Right cardiac atrium (tissue), 5 donors: ENCODE measurements around the gene PTPN23. TPM values are rescaled to one million over a fixed set of nuclear protein-coding genes. Genes with fewer than 3 reads are reported as not detected.
A peak's percentile ranks its signal among the peaks of the same experiment; 100 is the strongest.

Experiments used
- ATAC-seq, 2 donors: fragments of 200-7000 bp; cut with Tn5 transposase; one replicate each; pipeline versions ENCODE4 v1.8.0 to v1.9.1; 2020; ENCODE audit warnings: moderate library complexity in 2 of 2, mild to moderate bottlenecking in 1 of 2
- DNase-seq, 3 donors: peaks; one replicate each; pipeline ENCODE4 v3.0.0-alpha.2; 2020
- H3K27ac ChIP-seq: one replicate; pipeline ENCODE4 v1.5.1; 2013; ENCODE audit warnings: mild to moderate bottlenecking, low read length, control low read depth, moderate library complexity
- H3K27me3 ChIP-seq: one replicate; pipeline ENCODE4 v1.6.1; 2013; ENCODE audit not compliant: control insufficient read depth, insufficient read depth
- H3K4me1 ChIP-seq: one replicate; pipeline ENCODE4 v1.6.1; 2013; ENCODE audit warnings: low read length; ENCODE audit not compliant: control insufficient read depth, insufficient read depth
- H3K4me3 ChIP-seq: one replicate; pipeline ENCODE4 v1.5.1; 2013; ENCODE audit warnings: low read length, control low read depth
- H3K9me3 ChIP-seq: one replicate; pipeline ENCODE4 v1.6.1; 2013; ENCODE audit warnings: low read length; ENCODE audit not compliant: control insufficient read depth
- WGBS: extraction: QIAGEN DNeasy Blood & Tissue Kit; methylation state at CpG from one replicate; pipeline ENCODE4 v1.1.7; 2013; 5-methylcytosine and 5-hydroxymethylcytosine counted together
- intact Hi-C, 4 donors: fragments of 100-400 bp; cut with DNase I; formaldehyde crosslinking; loops; one replicate each; pipeline versions ENCODE4 v1.11.0 to v1.14.0; 2022 to 2023
- polyA plus RNA-seq: library from polyadenylated mRNA; stranded (reverse); fragments of 200-250 nt; gene quantifications from one replicate; pipeline ENCODE4 v1.2.3, GENCODE V29; 2013
- total RNA-seq, 4 donors: library from RNA; stranded (reverse); fragmentation: NEBNext Ultra II Directional; extraction: Animal tissue kit (Norgen Biotek cat#: 25700); gene quantifications; one replicate each; pipeline ENCODE4 v1.2.1, GENCODE V29; 2021
- donor health status: healthy with polysubstance abuse.
- donor health status: DM: no; HTN: yes; CAD: no.
- donor health status: DM: no; HTN: no; CAD: no.
- donor health status: DM: no; HTN: yes; CAD: no; lungs with severe emphysema.
- donor health status: DM: yes; HTN: yes; CAD: no.

The PTPN23 gene
- total and polyA plus RNA-seq, 5 donors = 14.1 to 23.0 (median 17.9) TPM

DNA sequence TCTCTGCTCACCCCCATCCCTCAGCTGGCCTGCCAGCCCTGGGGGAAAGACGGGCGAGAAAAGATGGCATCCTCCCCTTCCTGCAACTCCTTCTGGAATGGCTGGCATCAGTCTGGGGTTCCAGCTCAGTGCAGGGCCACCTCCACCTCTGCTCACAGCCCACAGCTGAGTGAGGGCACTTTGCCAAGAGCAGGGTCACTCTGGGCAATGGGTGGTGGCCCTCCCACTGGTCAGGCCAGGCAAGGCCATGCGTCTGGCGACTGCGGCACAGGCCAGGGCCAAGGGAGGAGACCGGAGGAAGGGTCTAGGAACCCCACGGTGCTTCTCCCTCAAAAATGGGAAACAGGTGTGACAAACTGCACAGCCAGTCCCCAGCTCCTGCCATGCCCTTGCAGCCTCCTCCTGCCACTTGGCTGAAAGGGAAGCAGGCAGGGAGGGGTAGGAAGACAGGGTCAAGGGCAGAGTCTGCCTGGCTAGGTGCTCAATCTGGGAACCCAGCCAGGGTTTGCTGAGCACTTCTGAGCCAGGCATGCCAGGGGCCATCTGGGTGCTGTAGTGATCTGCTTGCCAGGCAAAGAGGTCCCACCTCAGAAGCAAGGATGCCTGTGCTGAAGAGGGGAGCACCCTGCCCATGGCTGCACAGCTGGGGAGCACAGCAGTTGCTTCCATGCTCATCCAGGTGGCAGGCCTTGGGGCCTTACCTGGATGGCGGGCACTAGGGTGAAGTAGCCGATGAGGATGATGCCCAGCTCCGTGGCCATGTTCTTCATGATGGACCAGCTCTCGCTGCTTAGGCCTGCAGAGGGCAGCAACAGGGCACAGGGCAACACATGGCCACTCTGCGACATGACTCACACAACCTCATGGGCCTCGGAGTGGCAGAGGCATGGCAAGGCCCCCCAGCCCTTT lies 41.2 kb downstream of the PTPN23 start:
- 82% methylated on average over 13 of the region's 13 CpGs for WGBS
- peak; percentile 12 to 40 for ATAC-seq

DNA sequence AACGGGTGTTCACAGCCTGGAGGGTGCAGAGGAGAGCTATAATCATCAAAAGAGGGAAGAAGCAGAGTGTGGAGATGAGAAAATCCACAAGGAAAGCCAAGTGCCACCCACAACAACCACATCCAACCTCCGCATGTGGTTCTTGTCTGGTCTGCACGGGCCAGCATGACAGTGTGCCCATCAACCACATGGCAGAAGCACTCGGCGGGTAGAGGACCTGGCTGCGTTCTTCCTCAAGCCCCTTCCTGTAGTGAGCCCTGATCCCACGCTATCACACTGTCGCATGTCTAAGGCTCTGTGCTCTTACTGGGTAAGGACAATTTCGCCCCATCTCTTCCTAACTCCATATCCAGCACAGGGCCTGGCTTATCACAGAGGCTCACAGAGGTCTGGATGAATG lies 41.9 kb downstream of the PTPN23 start:
- DNase-seq = no peak
- no peaks in the 10 kb centered on the region for H3K27me3 ChIP-seq
- WGBS = 89% methylated on average over 9 of the region's 9 CpGs
- H3K9me3 ChIP-seq = no peaks in the 10 kb centered on the region
- no peak overlapping the region for H3K4me3 ChIP-seq
- peaks cover 6% of the 10 kb centered on the region for H3K4me1 ChIP-seq
- no peak for ATAC-seq
- no peak overlapping the region for H3K27ac ChIP-seq
- intact Hi-C loops = loop anchor here in 2 of 4 donors (2.0 to 5.0 kb wide), 2 partner anchors 50 to 52 kb away; partner anchors contain the start of gene SCAP (in 1 of the 2)

More for the DNA sequence above, 41.2 kb downstream of the PTPN23 start:
- H3K27ac ChIP-seq = peak overlapping the region; percentile 38
- H3K9me3 ChIP-seq = no peaks in the 10 kb centered on the region
- intact Hi-C loops = loop anchor here in 3 of 4 donors (2.0 to 5.0 kb wide), 3 partner anchors 50 to 55 kb away; partner anchors contain the start of gene SCAP (in 1 of the 3)
- H3K4me1 ChIP-seq = peaks cover 6% of the 10 kb centered on the region
- peak in 2 of 3 donors; percentile 62 to 70 for DNase-seq
- H3K27me3 ChIP-seq = no peaks in the 10 kb centered on the region
- H3K4me3 ChIP-seq = no peak overlapping the region

DNA sequence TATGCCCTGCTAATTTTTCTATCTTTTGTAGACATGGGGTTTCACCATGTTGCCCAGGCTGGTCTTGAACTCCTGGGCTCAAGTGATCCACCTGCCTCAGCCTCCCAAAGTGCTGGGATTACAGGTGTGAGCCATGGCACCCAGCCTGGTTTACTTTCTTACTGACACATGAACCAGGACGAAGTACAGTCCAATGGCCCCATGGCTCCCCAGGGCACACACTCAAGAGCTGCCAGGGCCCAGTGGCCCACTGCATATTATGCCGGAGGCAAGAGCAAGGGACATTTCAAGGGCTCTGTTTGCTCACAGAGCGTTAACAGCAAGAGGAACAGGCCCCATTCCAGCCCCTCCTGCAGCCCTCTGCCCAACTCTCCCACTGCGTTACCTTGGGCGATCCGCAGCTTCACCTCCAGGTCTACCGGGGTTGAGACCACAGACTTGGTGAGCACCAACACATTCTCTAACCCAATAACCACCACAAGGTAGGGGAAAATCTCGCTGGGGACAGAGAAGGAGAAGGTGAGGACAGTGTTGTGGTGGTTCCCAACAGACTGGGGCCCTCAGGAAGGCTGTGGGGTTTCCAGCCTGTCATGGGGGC lies 42.8 kb downstream of the PTPN23 start:
- ATAC-seq = no peak
- Histone ChIP-seq H3K9me3 (no peaks in the 10 kb centered on the region), H3K27ac (no peak overlapping the region), H3K27me3 (no peaks in the 10 kb centered on the region), H3K4me3 (no peak overlapping the region), H3K4me1 (peaks cover 6% of the 10 kb centered on the region)
- no peak for DNase-seq
- intact Hi-C loops = loop anchor here in 2 of 4 donors (2.0 to 5.0 kb wide), 2 partner anchors 49 to 51 kb away; partner anchors contain the start of gene SCAP (in 1 of the 2)
- 95% methylated on average over 8 of the region's 8 CpGs for WGBS

DNA sequence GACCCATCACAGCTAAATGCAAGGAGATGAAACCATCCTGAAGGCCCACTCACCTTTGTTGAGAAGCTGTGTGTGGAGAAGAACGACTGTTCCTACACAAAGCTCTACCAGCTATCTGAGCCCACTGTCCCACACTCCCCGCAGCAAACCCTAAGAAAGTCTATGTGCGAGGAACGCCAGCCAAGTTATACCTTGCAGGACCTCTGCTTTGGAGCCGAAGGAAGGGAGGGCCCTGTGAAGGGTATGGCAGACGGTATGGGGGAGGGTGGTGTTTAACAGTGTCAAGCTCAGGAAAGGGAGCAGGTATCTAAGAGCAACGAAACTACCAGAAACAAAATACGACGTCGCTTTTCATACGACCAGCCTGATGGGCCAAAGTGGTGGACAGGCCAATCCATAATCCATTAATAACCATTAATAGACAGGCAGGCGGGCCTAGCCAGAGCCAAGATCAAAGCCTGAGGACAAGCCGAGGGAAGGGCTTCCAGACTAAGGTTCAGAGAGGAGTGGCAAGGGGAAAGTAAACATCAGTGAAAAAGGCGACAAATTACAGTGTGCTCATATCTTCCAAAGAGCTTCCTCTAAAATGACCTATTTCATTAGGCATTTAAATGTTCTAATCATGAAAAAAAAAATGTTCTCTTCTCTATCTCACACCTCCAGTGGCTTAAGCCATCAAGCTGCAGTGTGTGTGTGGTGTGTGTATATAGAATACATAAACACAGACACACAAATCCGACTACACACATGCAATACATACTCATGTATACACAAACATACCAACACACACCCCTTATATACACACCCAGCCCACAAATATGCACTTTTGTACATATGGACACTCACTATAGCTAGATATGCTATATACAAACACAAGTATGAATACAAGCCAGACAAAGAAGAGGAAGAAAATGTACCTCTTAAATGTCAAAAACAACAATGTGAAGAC lies 43.9 kb downstream of the PTPN23 start:
- intact Hi-C loops = loop anchor here in 1 of 4 donors (5.0 kb wide), 1 partner anchor 48 kb away; no protein-coding TSS in a partner anchor
- no peaks in the 10 kb centered on the region for H3K9me3 ChIP-seq
- H3K27ac ChIP-seq = no peak overlapping the region
- ATAC-seq (no peak), DNase-seq (no peak)
- no peak overlapping the region for H3K4me3 ChIP-seq
- peaks cover 6% of the 10 kb centered on the region for H3K4me1 ChIP-seq
- WGBS = 89% methylated on average over 15 of the region's 15 CpGs
- H3K27me3 ChIP-seq = no peaks in the 10 kb centered on the region

DNA sequence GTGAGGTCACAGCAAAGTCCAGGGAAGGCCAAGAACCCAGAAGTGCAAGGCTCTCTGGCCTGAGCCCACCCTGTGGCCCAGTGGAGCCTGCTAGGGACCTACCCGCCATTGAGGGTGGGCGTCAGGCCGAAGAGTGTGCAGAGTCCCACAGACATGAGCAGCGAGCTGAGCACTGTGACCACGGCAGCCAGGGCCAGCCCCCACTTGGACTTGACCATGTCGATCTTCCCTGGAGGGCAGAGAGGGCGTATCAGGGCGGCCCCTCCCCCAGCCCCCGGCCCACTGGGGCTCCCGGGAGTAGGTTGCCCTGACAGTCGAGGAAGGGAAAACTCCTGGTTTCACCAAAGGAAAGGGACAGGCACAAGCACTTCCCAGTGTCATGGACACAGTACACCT lies 44.6 kb downstream of the PTPN23 start:
- H3K27me3 ChIP-seq = no peaks in the 10 kb centered on the region
- H3K4me3 ChIP-seq = no peak overlapping the region
- intact Hi-C loops = no loop called here
- DNase-seq (peak in 1 of 3 donors; percentile 47), ATAC-seq (no peak)
- 88% methylated on average over 11 of the region's 11 CpGs for WGBS
- H3K4me1 ChIP-seq = peaks cover 6% of the 10 kb centered on the region
- H3K27ac ChIP-seq = no peak overlapping the region
- no peaks in the 10 kb centered on the region for H3K9me3 ChIP-seq

DNA sequence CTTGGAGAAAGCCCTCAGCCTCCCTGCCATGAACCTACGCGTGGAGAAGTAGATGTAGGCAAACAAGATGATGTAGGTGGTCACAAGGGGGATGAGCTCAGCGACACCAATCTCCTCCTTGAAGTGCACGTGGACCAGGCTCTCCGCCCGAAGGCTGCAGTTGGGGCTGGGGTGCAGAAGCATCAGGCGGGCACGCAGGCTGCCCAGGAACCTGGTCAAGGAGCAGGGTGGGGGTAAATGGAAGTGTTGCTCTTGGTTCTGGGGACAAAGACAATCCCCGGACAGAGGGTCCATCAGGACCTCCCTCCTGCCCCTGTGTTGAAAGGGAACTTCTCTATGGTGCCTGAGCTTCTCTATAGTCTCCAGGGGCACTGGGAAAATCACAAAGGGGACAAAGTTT lies 45.1 kb downstream of the PTPN23 start:
- intact Hi-C loops = no loop called here
- H3K9me3 ChIP-seq = no peaks in the 10 kb centered on the region
- ATAC-seq = no peak

DNA sequence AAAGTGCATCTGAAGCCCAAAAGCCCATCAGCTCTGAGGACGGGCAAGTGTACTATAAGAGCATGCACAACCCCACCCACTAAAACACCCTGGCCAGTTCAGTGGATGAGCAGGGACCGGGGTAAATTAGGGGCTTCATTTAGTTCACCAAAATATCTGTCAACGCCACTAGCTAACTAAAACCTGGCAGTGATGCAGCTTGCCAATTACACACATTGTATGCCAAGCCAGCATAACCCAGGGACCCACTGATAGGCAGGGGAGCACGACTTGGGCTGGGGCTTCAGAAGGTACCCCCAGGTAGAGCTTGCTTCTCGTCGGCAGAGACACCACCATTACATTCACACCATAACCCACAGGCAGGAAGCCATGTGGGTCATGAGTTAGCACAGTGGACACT lies 47.0 kb downstream of the PTPN23 start:
- H3K27me3 ChIP-seq = no peaks in the 10 kb centered on the region
- DNase-seq (no peak), ATAC-seq (no peak)
- no peaks in the 10 kb centered on the region for H3K4me1 ChIP-seq
- no peak overlapping the region for H3K4me3 ChIP-seq
- intact Hi-C loops = no loop called here
- no peak overlapping the region for H3K27ac ChIP-seq
- WGBS = 89% methylated on average over 6 of the region's 6 CpGs
- H3K9me3 ChIP-seq = no peaks in the 10 kb centered on the region

More for the DNA sequence above, 45.1 kb downstream of the PTPN23 start:
- 93% methylated on average over 9 of the region's 9 CpGs for WGBS
- Histone ChIP-seq H3K4me1 (peaks cover 6% of the 10 kb centered on the region), H3K27ac (no peak overlapping the region), H3K27me3 (no peaks in the 10 kb centered on the region), H3K4me3 (no peak overlapping the region)
- no peak for DNase-seq

DNA sequence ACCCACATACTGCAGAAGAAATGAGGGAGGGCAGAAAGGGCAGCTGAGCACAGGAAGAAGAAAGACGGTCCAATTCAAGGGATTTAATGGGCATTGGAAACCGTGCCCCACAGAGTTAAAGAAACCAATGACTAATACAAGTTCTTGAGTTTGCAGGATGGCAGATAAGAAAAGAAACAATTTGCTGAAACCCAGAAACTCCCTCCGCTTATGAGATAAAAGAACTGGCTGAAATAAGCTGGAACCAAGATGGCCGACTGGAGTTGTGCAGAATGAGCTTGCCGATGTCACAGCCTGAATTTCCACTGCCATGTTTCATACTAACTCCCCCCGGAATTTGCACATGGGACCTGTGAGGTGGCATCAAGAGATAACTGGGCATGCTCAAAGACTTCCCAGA lies 47.8 kb downstream of the PTPN23 start:
- WGBS = 87% methylated on average over 6 of the region's 6 CpGs
- H3K27me3 ChIP-seq = no peaks in the 10 kb centered on the region
- DNase-seq (no peak), ATAC-seq (no peak)
- H3K4me3 ChIP-seq = no peak overlapping the region
- no peaks in the 10 kb centered on the region for H3K9me3 ChIP-seq
- H3K4me1 ChIP-seq = no peaks in the 10 kb centered on the region
- intact Hi-C loops = no loop called here
- no peak overlapping the region for H3K27ac ChIP-seq

DNA sequence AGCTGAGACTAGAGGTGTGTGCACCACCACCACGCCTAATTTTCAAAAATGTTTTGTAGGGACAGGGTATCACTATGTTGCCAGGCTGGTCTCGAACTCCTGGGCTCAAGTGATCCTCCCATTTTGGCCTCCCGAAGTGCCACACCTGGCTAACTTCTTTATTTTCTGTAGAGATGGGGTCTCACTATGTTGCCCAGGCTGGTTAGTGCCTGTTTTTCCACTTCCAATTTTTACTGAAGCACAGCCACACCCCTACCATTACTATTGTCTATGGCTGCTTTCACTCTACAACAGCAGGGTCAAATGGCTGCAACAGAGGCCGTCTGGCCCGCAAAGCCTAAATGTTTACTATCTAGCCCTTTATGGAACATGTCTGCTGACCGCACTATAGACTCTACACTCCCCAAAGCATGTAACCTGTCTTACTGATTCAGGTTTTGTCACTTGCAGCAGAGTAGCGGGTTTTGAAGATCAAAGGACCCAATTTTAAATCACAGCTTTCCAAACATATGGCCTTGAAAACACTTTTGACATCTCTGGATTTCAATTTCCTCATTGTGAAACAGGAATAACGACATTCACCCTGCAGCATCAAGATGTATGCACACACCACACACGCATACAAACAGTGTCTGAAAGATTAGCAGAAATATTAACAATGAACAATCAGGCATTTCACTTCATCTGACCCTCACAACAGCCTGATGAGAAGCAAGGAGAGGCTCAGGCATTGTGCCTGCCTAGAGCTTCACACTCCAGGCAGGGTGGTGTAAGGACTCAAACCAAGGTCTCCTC lies 48.9 kb downstream of the PTPN23 start:
- intact Hi-C loops = no loop called here
- H3K27me3 ChIP-seq = no peaks in the 10 kb centered on the region
- DNase-seq (no peak), ATAC-seq (no peak)
- H3K9me3 ChIP-seq = no peaks in the 10 kb centered on the region
- no peak overlapping the region for H3K27ac ChIP-seq
- WGBS = 95% methylated on average over 9 of the region's 9 CpGs
- no peak overlapping the region for H3K4me3 ChIP-seq
- no peaks in the 10 kb centered on the region for H3K4me1 ChIP-seq

DNA sequence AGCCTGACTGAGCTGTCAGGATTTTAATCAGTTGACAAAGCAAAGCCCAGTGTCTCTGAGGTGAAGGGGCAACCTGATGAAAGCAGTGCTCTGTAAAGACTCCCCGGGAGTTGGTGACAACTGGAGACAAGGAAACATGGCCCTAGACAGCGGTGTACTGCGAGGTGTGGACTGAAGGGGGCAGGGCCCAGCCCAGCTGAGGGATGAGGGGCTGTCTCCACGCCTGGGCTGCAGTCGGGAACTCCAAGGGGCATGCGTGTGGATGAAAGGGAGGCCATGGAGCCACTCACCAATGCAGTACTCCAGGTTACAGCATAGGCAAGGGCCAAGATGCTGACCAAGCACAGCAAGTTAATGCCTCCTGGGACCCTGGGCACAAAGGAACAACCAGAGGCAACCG lies 49.8 kb downstream of the PTPN23 start:
- DNase-seq (no peak), ATAC-seq (no peak)
- H3K9me3 ChIP-seq = no peaks in the 10 kb centered on the region
- no peak overlapping the region for H3K27ac ChIP-seq
- no peaks in the 10 kb centered on the region for H3K27me3 ChIP-seq
- no peaks in the 10 kb centered on the region for H3K4me1 ChIP-seq
- intact Hi-C loops = no loop called here
- no peak overlapping the region for H3K4me3 ChIP-seq
- WGBS = 79% methylated on average over 7 of the region's 7 CpGs
